LNCAP (cell line): ENCODE data around the gene AIFM2.

ENCODE experiments used
- CTCF ChIP-seq: fragments of 450-650 bp; IDR thresholded peaks from 2 replicates; pipeline ENCODE4 v1.5.1; 2017; ENCODE audit warnings: mild to moderate bottlenecking

Gene AIFM2

GRCh38 chr10:70063418-70064098 lies 69.1 kb downstream of the AIFM2 start:
- no peak for TF ChIP-seq CTCF
